Activated CD4-positive, alpha-beta T cell treated with anti-CD3 and anti-CD28 coated beads for 48 hours (primary cell): ENCODE measurements around the gene METTL26.

ENCODE experiments used
- DNase-seq: peaks from one replicate; pipeline ENCODE4 v3.0.0-alpha.2; 2020

Gene METTL26

DNA sequence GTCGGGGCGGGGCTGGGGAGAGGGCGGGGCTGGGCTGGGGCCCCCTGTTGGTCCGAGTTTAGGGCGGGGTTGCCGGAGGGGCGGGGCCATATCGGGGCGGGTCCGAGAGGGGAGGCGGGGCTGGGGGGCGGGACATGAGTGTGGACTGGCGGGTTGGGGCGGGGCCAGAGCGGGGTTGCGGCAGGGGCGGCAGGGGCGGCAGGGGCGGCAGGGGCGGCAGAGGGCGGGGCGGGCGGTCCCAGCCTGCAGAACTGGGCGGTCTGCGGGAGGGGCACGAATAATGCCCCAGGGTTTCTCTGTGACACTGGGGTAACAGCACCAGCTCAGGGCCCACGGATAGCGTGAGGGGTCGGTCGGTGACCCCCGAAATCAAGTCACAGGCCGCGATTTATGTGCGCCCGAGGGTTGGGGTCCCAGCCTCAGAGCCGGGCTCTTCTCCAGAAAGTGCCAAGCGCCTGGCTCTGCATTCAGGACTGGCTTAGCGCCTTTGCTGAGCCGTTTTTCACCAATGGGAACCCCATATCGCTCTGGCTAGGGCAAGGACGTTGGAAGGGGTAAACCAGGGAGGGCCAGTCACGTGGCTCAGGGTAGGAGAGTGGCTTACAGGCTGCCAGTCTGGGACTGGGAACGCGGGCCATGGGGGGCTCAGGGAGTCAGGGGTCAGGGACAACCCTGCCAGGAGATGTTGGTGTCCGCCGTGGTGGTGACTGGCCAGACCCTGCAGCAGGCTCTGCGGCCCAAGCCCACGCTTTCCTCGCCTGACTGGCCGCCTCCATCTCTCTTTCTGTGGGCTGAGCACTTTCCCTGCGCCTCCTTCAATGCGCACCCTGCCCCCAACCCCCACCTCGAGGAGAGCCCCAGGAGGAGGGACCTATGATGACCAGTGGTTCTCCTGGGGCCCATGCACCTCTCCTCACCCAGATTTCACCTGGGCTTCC, 1.2 kb upstream of the METTL26 start:
- peak; percentile 91 for DNase-seq

GRCh38 chr16:635573-636205, 416 bp downstream of the METTL26 start:
- peak; percentile 40 for DNase-seq

GRCh38 chr16:634996-635395, 1.1 kb downstream of the METTL26 start:
- no peak for DNase-seq

- DNase-seq: no peak
Measured at GRCh38 chr16:634051-634670, 1.9 kb downstream of the METTL26 start.

- DNase-seq: no peak
Measured at GRCh38 chr16:633336-634050, 2.6 kb downstream of the METTL26 start.

GRCh38 chr16:632486-633335, 3.4 kb downstream of the METTL26 start:
- DNase-seq: no peak

GRCh38 chr16:631808-632358, 4.2 kb downstream of the METTL26 start:
- no peak for DNase-seq

- no peak for DNase-seq
Measured at GRCh38 chr16:630815-631405, 5.2 kb downstream of the METTL26 start, which contains the start of gene WFIKKN1. Gene WFIKKN1 (plus strand): TSS chr16:630985. CDS start chr16:631254, 269 bp downstream.

DNA sequence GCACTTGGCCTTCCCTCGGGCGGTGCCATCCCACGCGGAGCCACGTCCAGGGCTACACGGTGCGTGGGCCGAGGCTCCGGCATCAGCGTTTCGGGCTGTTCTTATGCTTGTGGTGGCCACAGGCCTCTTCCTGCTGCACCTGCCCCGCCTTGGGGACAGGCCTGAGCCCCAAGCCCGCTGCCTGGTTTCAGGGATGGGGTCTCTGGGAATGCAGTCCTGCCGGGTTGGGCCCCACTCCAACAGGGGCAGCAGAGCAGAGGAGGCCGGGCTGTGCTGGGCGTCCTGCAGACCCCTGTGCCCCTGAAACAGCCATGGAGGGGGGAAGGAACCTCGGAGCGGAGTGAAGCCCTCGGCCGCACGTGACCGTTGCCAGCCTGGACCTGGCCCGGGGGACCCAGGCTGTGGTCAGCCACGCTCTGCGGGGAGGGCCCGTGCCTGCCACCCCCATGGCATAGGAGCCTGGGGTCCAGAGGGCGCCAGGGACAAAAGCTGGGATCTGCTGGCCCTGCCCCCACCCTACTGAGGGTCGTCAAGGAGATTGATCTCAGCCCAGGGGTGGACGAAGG, 5.8 kb downstream of the METTL26 start:
- DNase-seq: no peak

GRCh38 chr16:629833-630248, 6.3 kb downstream of the METTL26 start:
- DNase-seq: no peak

- no peak for DNase-seq
Measured at GRCh38 chr16:629185-629832, 6.8 kb downstream of the METTL26 start.

DNA sequence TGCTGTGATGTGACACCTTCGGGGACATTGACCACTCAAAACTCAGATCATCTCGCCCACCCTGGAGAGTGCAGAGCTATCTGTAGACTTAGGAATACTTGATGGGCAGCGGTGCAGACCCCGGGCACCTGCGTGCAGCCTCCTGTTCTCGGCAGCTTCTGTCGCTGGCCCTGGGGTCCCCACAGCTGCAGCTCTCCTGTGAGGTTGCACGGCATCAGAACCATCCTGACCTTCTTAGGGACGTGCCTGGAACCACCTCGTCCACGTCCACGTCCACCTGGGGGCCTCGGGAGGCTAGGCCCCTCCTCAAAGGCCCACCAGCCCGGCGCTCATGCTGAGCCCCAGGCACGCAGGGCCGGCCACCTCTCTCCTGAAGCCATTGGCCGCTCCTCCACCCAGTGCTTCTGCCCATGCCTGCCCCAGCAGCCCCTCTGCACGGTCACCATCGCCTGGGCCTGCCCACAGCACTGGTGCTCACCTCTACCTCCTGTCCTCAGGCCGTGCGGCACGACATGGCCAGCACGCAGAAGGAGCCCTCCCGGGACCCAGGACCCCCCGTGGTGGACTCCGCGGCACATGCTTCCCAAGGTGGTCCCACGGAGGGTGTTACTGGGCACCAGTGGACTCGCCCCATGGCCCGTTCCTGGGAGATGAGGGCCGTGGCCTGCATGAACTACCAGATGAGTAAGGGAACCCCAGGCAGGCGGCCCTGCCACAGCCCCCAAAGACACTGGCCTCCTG, 7.6 kb downstream of the METTL26 start:
- DNase-seq: no peak

DNA sequence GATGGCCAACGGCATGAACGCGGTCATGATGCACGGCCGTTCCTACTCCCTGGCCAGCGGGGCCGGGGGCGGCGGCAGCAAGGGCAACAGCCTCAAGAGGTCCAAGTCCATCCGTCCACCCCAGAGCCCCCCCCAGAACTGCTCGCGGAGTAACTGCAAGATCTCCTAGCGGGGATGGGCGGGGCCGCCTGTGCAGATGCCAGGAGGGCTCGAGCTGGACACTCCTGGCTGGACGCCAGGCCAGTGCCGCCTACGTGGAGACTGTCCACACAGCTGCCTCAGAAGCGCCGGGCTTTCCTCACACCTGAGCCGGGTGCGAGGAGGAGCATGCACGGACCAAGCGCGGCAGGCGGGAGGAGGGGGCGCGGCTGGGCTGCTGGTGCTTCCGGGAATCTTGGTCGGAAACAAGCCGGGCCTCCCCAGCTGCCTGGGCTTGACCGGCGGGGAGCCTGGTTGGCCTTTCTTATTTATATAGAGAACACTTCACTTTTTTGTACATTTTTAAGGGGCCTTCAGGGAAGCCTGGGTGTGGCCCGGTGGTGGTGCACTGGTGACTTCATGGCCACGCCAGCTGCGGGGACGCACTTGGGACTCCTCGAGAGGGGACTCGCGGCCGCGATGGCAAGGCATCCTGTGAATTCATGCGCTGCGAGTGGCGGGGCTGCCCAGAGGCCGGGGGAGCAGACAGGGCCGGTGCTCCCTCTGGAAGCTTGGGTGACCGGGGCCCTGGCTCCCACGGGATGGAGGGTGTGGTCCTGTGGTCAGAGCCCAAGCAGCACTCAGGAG, 8.5 kb downstream of the METTL26 start:
- DNase-seq: no peak

DNA sequence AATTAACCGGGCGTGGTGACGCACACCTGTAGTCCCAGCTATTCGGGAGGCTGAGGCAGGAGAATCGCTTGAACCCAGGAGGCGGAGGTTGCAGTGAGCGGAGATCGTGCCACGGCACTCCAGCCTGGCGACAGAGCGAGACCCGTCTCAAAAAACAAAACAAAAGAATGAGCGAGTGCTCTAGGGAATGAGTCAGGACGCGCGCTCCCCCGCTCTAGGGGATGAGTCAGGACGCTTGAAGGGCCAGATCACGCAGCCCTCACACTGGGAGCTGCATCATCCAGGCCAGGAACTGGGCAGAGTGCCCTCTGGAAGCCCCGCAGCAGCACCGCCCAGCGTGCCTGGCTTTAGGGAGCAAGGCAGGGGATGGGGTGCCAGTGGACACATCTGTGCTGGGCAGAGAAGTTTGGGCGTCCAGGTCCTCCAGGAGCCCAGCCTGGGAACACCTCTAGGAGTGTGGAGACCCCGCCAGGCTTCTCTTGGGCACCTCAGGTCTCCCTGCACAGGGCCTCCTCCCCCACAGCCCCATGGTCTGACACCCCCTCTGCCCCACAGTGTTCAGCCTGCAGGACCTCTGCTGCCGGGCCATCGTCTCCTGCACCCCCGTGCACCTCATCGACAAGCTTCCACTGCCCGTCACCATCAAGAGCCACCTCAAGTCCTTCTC, 9.2 kb downstream of the METTL26 start:
- no peak for DNase-seq

DNA sequence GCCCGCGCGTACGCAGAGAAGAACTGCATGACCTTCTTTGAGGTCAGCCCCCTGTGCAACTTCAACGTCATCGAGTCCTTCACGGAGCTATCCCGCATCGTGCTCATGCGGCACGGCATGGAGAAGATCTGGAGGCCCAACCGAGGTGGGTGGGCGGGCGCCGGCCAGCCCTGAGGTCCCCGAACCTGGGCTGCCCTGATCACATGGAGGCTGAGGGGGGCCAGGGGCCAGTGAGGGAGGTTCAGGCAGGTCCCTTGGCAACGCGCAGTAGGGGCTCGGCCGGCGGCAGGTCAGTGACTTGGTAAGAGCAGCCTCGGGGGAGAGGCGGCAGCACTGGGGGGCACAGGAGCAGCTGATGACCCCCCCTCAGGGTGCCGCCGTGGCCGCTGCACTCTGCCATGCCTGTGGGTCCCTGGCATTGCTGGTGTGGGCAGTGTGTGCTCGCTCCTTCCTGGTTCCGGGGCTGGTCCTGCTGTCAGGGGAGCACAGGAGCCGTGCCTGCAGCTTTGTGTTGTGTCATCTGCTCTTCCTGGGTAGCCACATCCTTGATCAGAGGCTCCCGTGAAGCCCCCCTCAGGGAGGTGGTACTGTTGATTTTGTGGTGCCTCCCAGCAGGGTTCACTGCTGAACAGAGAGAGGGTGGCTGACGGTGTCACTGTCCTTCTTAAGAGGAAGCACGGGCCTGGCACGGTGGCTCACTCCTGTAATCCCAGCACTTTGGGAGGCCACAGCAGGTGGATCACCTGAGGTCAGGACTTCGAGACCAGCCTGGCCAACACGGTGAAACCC, 9.9 kb downstream of the METTL26 start:
- DNase-seq: no peak

DNA sequence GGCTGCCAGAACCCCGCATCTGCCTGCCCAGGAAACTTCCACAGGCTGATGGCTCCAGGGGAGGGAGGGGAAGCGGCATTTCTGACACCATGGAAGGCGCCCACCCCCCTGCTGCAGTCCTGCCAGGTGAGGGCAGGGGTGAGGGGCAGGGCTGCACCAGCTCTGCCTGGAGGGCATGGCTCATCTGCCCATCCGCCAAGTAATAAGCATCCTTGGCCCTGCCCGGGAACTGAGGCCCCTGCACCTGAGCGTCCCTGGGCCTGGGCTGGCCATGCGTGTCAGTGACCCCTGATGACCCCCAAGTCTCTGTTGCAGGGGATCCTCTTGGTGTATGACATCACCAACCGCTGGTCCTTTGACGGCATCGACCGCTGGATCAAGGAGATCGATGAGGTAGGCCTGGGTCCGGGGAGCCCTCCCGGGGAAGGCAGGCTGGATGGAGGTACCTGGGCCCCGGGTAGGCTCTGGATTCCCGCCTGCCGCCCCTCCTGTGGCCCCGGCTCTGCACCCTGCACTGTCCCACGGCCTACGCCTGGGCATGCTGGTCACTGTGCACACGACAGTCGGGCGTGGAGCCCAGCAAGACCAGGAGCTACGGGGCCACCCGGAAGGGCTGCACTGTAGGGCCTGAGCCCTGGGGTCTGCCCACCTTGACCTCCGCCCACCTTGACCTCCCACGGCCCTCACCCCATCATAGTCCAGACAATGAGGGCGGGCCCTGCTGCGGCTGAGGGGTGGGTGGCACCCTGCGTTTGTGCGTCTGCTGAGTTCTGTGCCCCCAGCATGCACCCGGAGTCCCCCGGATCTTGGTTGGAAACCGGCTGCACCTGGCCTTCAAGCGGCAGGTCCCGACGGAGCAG, 10.8 kb downstream of the METTL26 start:
- no peak for DNase-seq
